HTERT RPE-1 (cell line): ENCODE data around the gene FGF12.
"Not testable (repeated sequence)": the region's sequence is repeated elsewhere in the genome, so short reads cannot be mapped to it uniquely, and the experiment has no call there.

Experiments used
- in situ Hi-C: fragments of 300-500 bp; cut with MboI; formaldehyde crosslinking; loops from 4 replicates; pipeline ENCODE4 v1.14.3; 2020; ENCODE audit warnings: low sequenced_read_pairs

The FGF12 gene

GRCh38 chr3:192727032-192727847, at the start of gene FGF12:
TSS of gene FGF12 (minus strand) at chr3:192727541.
- in situ Hi-C loops = no loop called here

- in situ Hi-C loops = not testable (repeated sequence)
Observed at GRCh38 chr3:192774341-192774740, 47.0 kb upstream of the FGF12 start.

GRCh38 chr3:192772240-192772894, 45.0 kb upstream of the FGF12 start:
- in situ Hi-C loops = no loop called here

- in situ Hi-C loops = no loop called here
Observed at GRCh38 chr3:192758654-192759053, 31.3 kb upstream of the FGF12 start.

- in situ Hi-C loops = no loop called here
Observed at GRCh38 chr3:192751148-192751547, 23.8 kb upstream of the FGF12 start.

GRCh38 chr3:192750201-192750600, 22.9 kb upstream of the FGF12 start:
- in situ Hi-C loops = no loop called here

DNA sequence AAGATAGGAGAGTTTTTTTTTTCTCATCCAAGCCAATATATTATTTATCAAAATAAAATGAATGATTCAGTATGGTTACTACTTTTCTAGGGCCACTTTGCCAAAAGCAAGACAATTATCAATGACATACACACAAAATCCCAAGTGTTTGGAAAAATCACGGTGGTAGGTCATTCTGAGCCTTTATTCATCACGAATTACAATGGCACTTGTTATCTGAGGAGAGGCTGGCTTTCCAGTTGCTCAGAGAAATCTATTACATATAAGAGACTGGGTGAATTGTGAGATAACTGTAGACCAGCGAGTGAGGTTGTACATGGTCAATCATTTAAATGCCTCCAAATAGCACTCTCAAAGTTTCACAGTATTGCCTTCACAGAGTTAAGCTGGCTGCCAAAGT, 20.4 kb upstream of the FGF12 start:
- in situ Hi-C loops = no loop called here

- in situ Hi-C loops = no loop called here
Observed at GRCh38 chr3:192747145-192747544, 19.8 kb upstream of the FGF12 start.

DNA sequence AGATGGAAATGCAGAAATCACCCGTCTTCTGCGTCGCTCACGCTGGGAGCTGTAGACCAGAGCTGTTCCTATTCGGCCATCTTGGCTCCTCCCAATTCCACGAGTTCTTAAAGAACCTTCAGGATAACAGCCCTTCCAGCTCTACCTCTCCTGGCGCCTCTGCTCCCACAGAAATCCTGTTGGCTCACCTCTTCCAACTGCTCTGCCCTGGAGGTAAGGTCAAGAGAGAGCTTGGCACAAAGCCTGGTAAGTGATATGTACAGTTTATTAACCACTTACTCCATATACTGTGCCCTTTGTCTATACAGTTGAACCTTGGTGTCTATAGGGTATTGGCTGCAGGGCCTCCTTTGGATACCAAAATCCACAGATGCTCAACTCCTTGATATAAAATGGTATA, 17.8 kb upstream of the FGF12 start:
- in situ Hi-C loops = no loop called here

- in situ Hi-C loops = not testable (repeated sequence)
Observed at GRCh38 chr3:192744604-192745003, 17.3 kb upstream of the FGF12 start.

GRCh38 chr3:192737506-192737905, 10.2 kb upstream of the FGF12 start:
- in situ Hi-C loops = no loop called here

GRCh38 chr3:192731233-192731632, 3.9 kb upstream of the FGF12 start:
- in situ Hi-C loops = no loop called here

GRCh38 chr3:192726385-192726784, 956 bp downstream of the FGF12 start:
- in situ Hi-C loops = no loop called here

GRCh38 chr3:192719964-192720363, 7.4 kb downstream of the FGF12 start:
- in situ Hi-C loops = no loop called here

- in situ Hi-C loops = no loop called here
Observed at GRCh38 chr3:192718156-192718555, 9.2 kb downstream of the FGF12 start.

GRCh38 chr3:192715126-192715525, 12.2 kb downstream of the FGF12 start:
- in situ Hi-C loops = no loop called here

- in situ Hi-C loops = not testable (repeated sequence)
Observed at GRCh38 chr3:192711126-192711525, 16.2 kb downstream of the FGF12 start.

GRCh38 chr3:192710366-192710765, 17.0 kb downstream of the FGF12 start:
- in situ Hi-C loops = no loop called here

DNA sequence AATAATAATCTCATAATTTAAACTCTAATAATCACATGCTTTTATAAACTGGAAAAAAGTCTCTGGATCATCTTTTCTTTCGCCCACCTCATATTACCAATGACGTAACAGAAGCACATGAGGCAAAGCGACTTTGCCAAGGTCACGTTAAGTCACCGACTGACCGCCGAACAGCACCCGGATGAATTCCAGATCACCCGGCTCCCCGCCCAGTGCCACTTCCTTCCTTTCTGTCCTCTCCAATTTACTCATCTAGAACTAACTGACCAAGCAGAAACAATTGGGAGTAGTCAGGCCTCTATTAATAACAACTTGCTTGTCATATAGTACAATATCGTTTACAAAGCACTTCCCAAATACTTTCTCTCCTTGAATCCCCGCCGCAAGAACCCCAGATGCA, 21.1 kb downstream of the FGF12 start:
- in situ Hi-C loops = no loop called here

DNA sequence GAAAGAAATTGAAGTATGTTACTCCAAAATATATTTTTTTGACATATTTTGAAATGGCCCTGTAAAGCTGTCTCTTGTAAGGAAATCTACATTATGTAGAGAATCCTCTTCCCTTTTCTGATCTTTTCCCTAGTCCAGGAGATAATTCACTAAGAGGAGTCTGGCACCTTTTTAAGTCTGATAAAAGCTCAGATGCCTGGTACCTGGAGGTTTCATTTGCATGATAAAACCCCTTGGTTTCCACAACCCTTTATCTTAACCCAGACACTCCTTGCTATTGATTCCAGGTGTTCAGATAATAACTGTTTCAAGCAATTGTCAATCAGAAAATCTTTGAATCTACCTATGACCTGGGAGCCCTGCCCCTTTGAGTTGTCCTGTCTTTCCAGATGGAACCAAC, 26.5 kb downstream of the FGF12 start:
- in situ Hi-C loops = no loop called here

GRCh38 chr3:192696943-192697587, 30.3 kb downstream of the FGF12 start:
- in situ Hi-C loops = no loop called here
